ENCODE results near the gene UCHL1. TPM values are rescaled to one million over a fixed set of nuclear protein-coding genes. Genes with fewer than 3 reads are reported as not detected.

Gene UCHL1
- total RNA-seq = 918 TPM

DNA sequence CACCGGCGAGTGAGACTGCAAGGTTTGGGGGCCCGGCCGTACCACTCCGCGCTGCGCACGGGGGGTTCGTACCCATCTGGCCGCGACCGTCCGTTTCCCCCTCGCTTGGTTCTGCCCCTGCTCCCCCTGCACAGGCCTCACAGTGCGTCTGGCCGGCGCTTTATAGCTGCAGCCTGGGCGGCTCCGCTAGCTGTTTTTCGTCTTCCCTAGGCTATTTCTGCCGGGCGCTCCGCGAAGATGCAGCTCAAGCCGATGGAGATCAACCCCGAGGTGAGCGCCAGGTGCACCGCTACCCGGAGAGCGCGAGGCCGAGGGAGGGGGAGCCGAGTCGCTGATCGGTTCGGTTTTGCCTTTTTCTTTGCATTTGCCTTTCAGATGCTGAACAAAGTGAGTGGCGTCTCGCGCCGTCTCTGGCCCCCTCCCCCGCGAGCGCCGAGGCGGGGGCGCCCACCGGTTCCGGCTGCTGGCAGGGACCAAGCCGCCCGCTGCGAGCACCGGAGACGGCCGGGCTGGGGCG lies at the start of gene UCHL1:
Gene UCHL1, plus strand, starts transcription at position 189 of the 517 bp plus-strand sequence. Its CDS starts 49 bp downstream, at position 238.

DNA sequence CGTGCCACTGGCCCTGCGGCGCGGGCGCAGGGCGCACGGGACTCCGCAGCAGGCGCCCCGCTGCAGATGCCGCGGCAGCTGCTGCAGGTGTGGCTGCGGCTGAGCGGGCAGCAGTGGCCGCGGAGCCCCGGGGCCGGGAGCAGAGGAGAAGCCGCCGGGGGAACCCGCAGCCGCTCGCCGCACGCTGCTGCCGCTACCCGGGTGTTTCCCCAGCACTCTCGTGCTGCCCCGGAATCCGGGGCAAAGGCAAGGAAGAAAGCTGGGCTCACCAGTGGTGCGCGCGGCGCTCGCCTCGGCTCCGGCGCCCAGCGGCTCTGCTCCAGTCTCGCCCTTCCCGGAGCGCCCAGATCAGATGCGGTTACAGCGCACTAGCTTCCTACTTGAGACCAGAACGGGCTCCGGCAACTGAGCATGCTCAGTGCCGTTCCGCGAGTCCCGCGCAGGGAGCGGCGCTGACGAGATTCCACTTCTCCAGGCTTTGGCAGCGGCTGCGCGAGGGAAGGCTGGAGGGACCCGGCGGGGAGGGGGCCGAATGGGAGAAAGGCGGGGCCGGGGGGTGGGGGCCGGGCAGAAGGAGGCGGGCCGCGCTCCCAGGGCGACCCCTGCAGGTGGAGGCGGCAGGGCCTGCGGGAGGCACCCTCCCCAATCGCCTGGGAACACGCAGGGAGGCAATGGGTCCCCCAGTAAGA lies 42.4 kb upstream of the UCHL1 start, which contains the start of gene APBB2:
Gene APBB2, minus strand, starts transcription at position 407 of the 689 bp plus-strand sequence. CDS start 181,288 bp downstream, outside the sequence.

Small RNAs within 50 kb of the gene (small RNA-seq; reads per million reads assigned to genes)
- not detected for gene RF00019 (ENCODE audit: low replicate concordance)

Other genes starting within 250 kb of the UCHL1 start
- 97.3 TPM for gene APBB2, start 42.4 kb upstream of the UCHL1 start, total RNA-seq

Measured in parietal lobe (tissue), 2 donors.